ENCODE results near the gene HS3ST5. TPM values are rescaled to one million over a fixed set of nuclear protein-coding genes. Genes with fewer than 3 reads are reported as not detected.
A peak's percentile ranks its signal among the peaks of the same experiment; 100 is the strongest.

HS3ST5 gene
- total RNA-seq, 2 donors from 2014 or later: 0.31 to 2.0 TPM

DNA sequence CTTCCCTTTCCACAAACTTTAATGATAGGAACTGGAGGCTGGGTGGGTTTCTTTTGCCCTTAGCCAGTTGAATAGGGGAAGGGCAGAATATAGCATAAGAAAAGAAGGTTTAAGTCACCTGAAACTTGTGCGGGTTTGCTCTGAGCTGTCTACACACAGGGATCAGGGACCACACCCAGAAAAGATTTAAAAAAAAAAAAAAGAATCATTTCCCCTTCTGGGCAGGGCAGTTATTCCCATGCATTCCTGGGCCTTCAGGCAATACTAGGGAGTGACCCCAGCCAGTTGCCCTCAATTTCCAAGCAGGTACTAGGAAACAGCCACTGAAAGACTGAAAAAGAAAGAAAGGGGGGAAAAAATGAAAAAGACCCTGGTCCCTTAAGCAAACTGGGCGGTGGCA, 332.3 kb downstream of the HS3ST5 start:
- Histone ChIP-seq H3K4me1 (ENCODE audit: control insufficient read depth, insufficient read depth, low read length) (peaks cover 4% of the 10 kb centered on the region), H3K9me3 (ENCODE audit: control insufficient read depth, low read length) (no peaks in the 10 kb centered on the region), H3K27ac (ENCODE audit: low read depth, low read length) (no peak overlapping the region), H3K4me3 (ENCODE audit: low read length) (no peak overlapping the region), H3K27me3 (ENCODE audit: control insufficient read depth, insufficient read depth, low read length, poor library complexity, severe bottlenecking) (no peaks in the 10 kb centered on the region), H3K36me3 (ENCODE audit: control insufficient read depth, insufficient read depth, low read length) (no peaks in the 10 kb centered on the region), H3K9ac (ENCODE audit: extremely low read depth, low read length, poor library complexity, severe bottlenecking) (no peak overlapping the region)
- no peak for TF ChIP-seq CTCF (conservative IDR thresholded peaks at IDR 0.05)
- Mint-ChIP-seq H3K36me3 (ENCODE audit: low read depth) (peaks cover 3% of the 10 kb centered on the region), H3K9me3 (no peaks in the 10 kb centered on the region), H3K4me3 (peak overlapping the region; percentile 15), H3K27ac (peak overlapping the region; percentile 90), H3K27me3 (ENCODE audit: insufficient read depth) (no peaks in the 10 kb centered on the region), H3K4me1 (peaks cover 48% of the 10 kb centered on the region)
- WGBS, 2 experiments (ENCODE audit: insufficient coverage in 1 of 2, insufficient read length in 1 of 2): 84% methylated on average over 2 of the region's 2 CpGs; no CpG with 5 or more reads in 1 of the 2 experiments
- no peak for DNase-seq

DNA sequence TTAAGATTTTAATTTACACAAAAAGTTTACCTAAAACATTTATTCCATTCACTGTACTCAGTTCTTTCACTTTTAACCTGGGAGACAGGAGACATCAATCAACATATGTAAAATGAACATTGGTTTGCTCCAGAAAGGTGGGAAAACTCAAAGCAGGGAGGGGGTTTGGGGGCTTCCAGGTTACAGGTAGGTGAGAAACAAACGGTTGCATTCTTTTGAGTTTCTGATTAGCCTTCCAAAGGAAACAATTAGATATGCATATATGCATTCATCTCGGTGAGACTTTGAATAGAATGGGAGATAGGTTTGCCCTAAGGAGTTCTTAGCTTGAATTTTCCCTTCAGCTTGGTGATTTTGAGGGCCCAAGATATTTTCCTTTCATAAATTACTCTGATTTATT, 333.6 kb downstream of the HS3ST5 start:
- H3K4me3 ChIP-seq (ENCODE audit: low read length): no peak overlapping the region

DNA sequence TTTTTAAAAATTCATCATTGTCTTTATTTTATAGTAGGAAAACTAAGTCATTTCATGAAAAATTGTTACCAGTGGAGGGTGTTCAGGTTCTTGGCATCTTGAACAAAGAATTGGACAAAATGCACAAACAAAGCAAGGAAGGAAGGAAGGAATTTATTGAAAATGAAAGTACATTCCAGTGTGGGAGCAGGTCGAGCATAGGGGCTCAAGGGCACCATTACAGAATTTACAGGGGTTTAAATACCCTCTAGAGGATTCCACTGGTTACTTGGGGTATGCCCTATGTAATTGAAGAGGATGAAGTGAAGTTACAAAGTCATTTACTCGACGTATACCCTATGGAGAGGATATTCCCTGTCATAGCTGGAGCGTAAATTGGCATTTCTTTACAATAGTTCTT, 334.5 kb downstream of the HS3ST5 start:
- no peak overlapping the region for H3K27ac Mint-ChIP-seq
- 82 to 96% methylated on average over 1 to 4 of the region's 4 CpGs for WGBS, 2 experiments (ENCODE audit: insufficient coverage in 1 of 2, insufficient read length in 1 of 2)
- Histone ChIP-seq H3K27me3 (ENCODE audit: control insufficient read depth, insufficient read depth, low read length, poor library complexity, severe bottlenecking) (no peaks in the 10 kb centered on the region), H3K9ac (ENCODE audit: extremely low read depth, low read length, poor library complexity, severe bottlenecking) (no peak overlapping the region), H3K27ac (ENCODE audit: low read depth, low read length) (no peak overlapping the region), H3K4me1 (ENCODE audit: control insufficient read depth, insufficient read depth, low read length) (peaks cover 4% of the 10 kb centered on the region), H3K9me3 (ENCODE audit: control insufficient read depth, low read length) (no peaks in the 10 kb centered on the region), H3K4me3 (ENCODE audit: low read length) (no peak overlapping the region), H3K36me3 (ENCODE audit: control insufficient read depth, insufficient read depth, low read length) (no peaks in the 10 kb centered on the region)
- peaks cover 46% of the 10 kb centered on the region for H3K4me1 Mint-ChIP-seq
- no peak overlapping the region for H3K4me3 Mint-ChIP-seq
- peaks cover 5% of the 10 kb centered on the region for H3K36me3 Mint-ChIP-seq (ENCODE audit: low read depth)
- no peaks in the 10 kb centered on the region for H3K9me3 Mint-ChIP-seq
- H3K27me3 Mint-ChIP-seq (ENCODE audit: insufficient read depth): no peaks in the 10 kb centered on the region
- TF ChIP-seq CTCF (conservative IDR thresholded peaks at IDR 0.05): no peak
- DNase-seq: no peak

More for the DNA sequence above, 333.6 kb downstream of the HS3ST5 start:
- peak overlapping the region; percentile 4 for H3K4me3 Mint-ChIP-seq
- H3K36me3 Mint-ChIP-seq (ENCODE audit: low read depth): peaks cover 5% of the 10 kb centered on the region
- no peaks in the 10 kb centered on the region for H3K9me3 ChIP-seq (ENCODE audit: control insufficient read depth, low read length)
- H3K27me3 Mint-ChIP-seq (ENCODE audit: insufficient read depth): no peaks in the 10 kb centered on the region
- no peak overlapping the region for H3K27ac ChIP-seq (ENCODE audit: low read depth, low read length)
- no peaks in the 10 kb centered on the region for H3K36me3 ChIP-seq (ENCODE audit: control insufficient read depth, insufficient read depth, low read length)
- H3K27me3 ChIP-seq (ENCODE audit: control insufficient read depth, insufficient read depth, low read length, poor library complexity, severe bottlenecking): no peaks in the 10 kb centered on the region
- no peak for TF ChIP-seq CTCF (conservative IDR thresholded peaks at IDR 0.05)
- H3K9me3 Mint-ChIP-seq: no peaks in the 10 kb centered on the region
- H3K9ac ChIP-seq (ENCODE audit: extremely low read depth, low read length, poor library complexity, severe bottlenecking): no peak overlapping the region
- no peak overlapping the region for H3K27ac Mint-ChIP-seq
- H3K4me1 ChIP-seq (ENCODE audit: control insufficient read depth, insufficient read depth, low read length): peaks cover 4% of the 10 kb centered on the region
- WGBS, 2 experiments (ENCODE audit: insufficient coverage in 1 of 2, insufficient read length in 1 of 2): 9% methylated on average over 2 of the region's 2 CpGs; no CpG with 5 or more reads in 1 of the 2 experiments
- peak; percentile 62 for DNase-seq
- peaks cover 46% of the 10 kb centered on the region for H3K4me1 Mint-ChIP-seq

All from endodermal cell (in vitro differentiated cells).